Neural progenitor cell (in vitro differentiated cells): Measurements from ENCODE around the gene MCTP2.

Experiments
- EZH2 ChIP-seq: fragments of 200-600 bp; sonication (generic); IDR thresholded peaks from 2 replicates; pipeline ENCODE4 v1.6.1; 2017; ENCODE audit warnings: antibody characterized with exemption, mild to moderate bottlenecking, moderate library complexity
- TF ChIP-seq, protein P1 (sequence below): fragments of 200-600 bp; sonication (generic); IDR thresholded peaks from 2 replicates; pipeline ENCODE4 v1.5.1; 2017; ENCODE audit warnings: antibody characterized with exemption, mild to moderate bottlenecking

DNA sequence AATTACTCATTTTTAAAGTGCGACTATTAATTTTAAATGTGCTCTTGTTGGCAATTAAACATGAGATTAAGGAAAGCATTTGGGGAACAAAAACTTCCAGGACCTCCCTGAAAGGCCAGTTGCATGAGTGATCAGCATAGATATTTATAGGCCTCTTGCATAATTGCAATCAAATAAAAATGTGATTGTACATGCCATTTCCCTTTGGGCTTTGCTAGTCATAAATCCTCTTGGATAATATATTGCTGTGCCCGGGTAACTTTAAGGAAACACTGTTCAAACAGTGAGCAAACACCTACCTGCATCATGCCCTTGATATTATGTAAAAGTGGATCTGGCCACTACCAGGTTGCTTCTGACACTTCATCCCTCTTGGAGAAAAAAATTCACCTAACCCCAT, 239.1 kb downstream of the MCTP2 start:
- TF ChIP-seq, protein P1, sequence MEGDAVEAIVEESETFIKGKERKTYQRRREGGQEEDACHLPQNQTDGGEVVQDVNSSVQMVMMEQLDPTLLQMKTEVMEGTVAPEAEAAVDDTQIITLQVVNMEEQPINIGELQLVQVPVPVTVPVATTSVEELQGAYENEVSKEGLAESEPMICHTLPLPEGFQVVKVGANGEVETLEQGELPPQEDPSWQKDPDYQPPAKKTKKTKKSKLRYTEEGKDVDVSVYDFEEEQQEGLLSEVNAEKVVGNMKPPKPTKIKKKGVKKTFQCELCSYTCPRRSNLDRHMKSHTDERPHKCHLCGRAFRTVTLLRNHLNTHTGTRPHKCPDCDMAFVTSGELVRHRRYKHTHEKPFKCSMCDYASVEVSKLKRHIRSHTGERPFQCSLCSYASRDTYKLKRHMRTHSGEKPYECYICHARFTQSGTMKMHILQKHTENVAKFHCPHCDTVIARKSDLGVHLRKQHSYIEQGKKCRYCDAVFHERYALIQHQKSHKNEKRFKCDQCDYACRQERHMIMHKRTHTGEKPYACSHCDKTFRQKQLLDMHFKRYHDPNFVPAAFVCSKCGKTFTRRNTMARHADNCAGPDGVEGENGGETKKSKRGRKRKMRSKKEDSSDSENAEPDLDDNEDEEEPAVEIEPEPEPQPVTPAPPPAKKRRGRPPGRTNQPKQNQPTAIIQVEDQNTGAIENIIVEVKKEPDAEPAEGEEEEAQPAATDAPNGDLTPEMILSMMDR = no peak
- no peak for TF ChIP-seq EZH2
